Liver (tissue), 2 donors: ENCODE measurements around the gene RAB3GAP1.

Source experiments
- CTCF ChIP-seq: fragments of 150-350 bp; IDR thresholded peaks from 2 replicates; pipeline ENCODE4 v1.5.1; 2017; ENCODE audit warnings: improper control_type of control experiment, low read depth, low read length; ENCODE audit not compliant: missing input control
- FOXA1 ChIP-seq: IDR thresholded peaks from 2 replicates; pipeline ENCODE4 v1.6.1; 2016; ENCODE audit warnings: antibody characterized with exemption
- TF ChIP-seq, protein P1 (sequence below): IDR thresholded peaks from 2 replicates; pipeline ENCODE4 v1.6.1; 2016; ENCODE audit warnings: antibody characterized with exemption, mild to moderate bottlenecking
- donor health status: healthy.

DNA sequence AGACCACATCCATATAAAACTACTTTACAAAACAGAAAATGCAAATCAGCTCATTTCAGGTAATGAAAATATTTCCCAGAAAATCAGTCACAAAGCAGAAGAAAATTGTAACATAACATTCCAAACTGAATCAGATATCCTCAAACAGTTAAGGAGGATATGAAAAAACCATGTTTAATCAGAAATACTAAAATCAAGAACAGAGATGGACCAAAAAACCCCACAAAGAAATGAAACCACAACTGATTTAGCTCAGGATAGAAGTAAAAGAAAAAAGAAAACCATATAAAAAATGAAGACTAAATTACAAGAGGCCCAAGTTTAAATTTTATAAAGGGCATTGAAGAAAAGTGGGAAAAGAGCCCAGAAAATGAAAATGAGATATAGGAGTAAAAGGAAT lies 102.9 kb downstream of the RAB3GAP1 start:
- TF ChIP-seq CTCF: no peak
- TF ChIP-seq, protein P1, sequence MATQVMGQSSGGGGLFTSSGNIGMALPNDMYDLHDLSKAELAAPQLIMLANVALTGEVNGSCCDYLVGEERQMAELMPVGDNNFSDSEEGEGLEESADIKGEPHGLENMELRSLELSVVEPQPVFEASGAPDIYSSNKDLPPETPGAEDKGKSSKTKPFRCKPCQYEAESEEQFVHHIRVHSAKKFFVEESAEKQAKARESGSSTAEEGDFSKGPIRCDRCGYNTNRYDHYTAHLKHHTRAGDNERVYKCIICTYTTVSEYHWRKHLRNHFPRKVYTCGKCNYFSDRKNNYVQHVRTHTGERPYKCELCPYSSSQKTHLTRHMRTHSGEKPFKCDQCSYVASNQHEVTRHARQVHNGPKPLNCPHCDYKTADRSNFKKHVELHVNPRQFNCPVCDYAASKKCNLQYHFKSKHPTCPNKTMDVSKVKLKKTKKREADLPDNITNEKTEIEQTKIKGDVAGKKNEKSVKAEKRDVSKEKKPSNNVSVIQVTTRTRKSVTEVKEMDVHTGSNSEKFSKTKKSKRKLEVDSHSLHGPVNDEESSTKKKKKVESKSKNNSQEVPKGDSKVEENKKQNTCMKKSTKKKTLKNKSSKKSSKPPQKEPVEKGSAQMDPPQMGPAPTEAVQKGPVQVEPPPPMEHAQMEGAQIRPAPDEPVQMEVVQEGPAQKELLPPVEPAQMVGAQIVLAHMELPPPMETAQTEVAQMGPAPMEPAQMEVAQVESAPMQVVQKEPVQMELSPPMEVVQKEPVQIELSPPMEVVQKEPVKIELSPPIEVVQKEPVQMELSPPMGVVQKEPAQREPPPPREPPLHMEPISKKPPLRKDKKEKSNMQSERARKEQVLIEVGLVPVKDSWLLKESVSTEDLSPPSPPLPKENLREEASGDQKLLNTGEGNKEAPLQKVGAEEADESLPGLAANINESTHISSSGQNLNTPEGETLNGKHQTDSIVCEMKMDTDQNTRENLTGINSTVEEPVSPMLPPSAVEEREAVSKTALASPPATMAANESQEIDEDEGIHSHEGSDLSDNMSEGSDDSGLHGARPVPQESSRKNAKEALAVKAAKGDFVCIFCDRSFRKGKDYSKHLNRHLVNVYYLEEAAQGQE: no peak
- no peak for TF ChIP-seq FOXA1
